IMR-90 (cell line): ENCODE results near the gene TENM4.

ENCODE experiments used
- BHLHE40 ChIP-seq: fragments of 150-350 bp; IDR thresholded peaks from 2 replicates; pipeline ENCODE4 v1.6.1; 2016; ENCODE audit warnings: mild to moderate bottlenecking, low read depth, low read length
- CEBPB ChIP-seq: IDR thresholded peaks from 2 replicates; pipeline ENCODE4 v1.6.1; 2012; ENCODE audit warnings: low read depth, low read length, improper control_type of control experiment
- FOS ChIP-seq: fragments of 150-350 bp; IDR thresholded peaks from 2 replicates; pipeline ENCODE4 v1.6.1; 2016; ENCODE audit warnings: low read depth, low read length
- MAFK ChIP-seq: IDR thresholded peaks from 2 replicates; pipeline ENCODE4 v1.6.1; 2012; ENCODE audit warnings: low read depth, low read length, improper control_type of control experiment
- MAZ ChIP-seq: IDR thresholded peaks from 2 replicates; pipeline ENCODE4 v1.6.1; 2012; ENCODE audit warnings: low read depth, mild to moderate bottlenecking, low read length, improper control_type of control experiment, moderate library complexity, borderline replicate concordance
- MXI1 ChIP-seq: IDR thresholded peaks from 2 replicates; pipeline ENCODE4 v1.6.1; 2012; ENCODE audit warnings: low read depth, mild to moderate bottlenecking, low read length, moderate library complexity, borderline replicate concordance
- POLR2A ChIP-seq: IDR thresholded peaks from 2 replicates; pipeline ENCODE4 v1.6.1; 2012; ENCODE audit warnings: mild to moderate bottlenecking, low read depth, low read length
- RAD21 ChIP-seq: IDR thresholded peaks from 2 replicates; pipeline ENCODE4 v1.6.1; 2012; ENCODE audit warnings: low read length, improper control_type of control experiment
- RCOR1 ChIP-seq: IDR thresholded peaks from 2 replicates; pipeline ENCODE4 v1.6.1; 2012; ENCODE audit warnings: mild to moderate bottlenecking, low read length, improper control_type of control experiment; ENCODE audit not compliant: insufficient replicate concordance
- RFX5 ChIP-seq: IDR thresholded peaks from 2 replicates; pipeline ENCODE4 v1.8.0; 2012; ENCODE audit warnings: low read depth, mild to moderate bottlenecking, low read length, moderate library complexity
- SMC3 ChIP-seq: fragments of 150-350 bp; IDR thresholded peaks from 2 replicates; pipeline ENCODE4 v1.6.1; 2016; ENCODE audit warnings: low read depth, mild to moderate bottlenecking, antibody characterized with exemption, low read length, moderate library complexity
- TF ChIP-seq, protein P1 (sequence below): conservative IDR thresholded peaks from 2 replicates; pipeline ENCODE4 v1.5.1; 2012; ENCODE audit warnings: mild to moderate bottlenecking, low read depth, low read length, improper control_type of control experiment
- TF ChIP-seq, protein P2 (sequence below): fragments of 150-350 bp; IDR thresholded peaks from 2 replicates; pipeline ENCODE4 v1.6.1; 2017; ENCODE audit warnings: mild to moderate bottlenecking, antibody characterized with exemption, low read length, low read depth

DNA sequence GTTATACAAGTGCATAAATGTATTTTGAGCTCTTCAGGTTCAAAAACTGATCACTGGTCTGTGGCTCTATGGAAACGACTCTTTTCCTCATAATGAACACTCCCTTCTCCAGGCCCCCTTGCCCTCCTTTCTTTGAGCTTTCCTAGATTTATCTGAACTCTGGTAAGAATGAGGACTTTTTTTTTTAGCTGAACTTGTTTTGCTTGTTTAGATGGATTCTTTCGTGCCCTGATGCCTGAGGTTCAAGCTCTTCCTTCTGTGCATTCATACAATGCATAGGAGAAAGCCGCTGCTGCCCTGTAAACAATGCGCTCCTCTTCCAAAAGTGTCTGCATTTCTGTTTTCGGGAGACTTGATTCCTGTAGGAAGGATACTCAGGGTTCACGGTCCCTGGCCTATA, 205.1 kb downstream of the TENM4 start:
- TF ChIP-seq, protein P1, sequence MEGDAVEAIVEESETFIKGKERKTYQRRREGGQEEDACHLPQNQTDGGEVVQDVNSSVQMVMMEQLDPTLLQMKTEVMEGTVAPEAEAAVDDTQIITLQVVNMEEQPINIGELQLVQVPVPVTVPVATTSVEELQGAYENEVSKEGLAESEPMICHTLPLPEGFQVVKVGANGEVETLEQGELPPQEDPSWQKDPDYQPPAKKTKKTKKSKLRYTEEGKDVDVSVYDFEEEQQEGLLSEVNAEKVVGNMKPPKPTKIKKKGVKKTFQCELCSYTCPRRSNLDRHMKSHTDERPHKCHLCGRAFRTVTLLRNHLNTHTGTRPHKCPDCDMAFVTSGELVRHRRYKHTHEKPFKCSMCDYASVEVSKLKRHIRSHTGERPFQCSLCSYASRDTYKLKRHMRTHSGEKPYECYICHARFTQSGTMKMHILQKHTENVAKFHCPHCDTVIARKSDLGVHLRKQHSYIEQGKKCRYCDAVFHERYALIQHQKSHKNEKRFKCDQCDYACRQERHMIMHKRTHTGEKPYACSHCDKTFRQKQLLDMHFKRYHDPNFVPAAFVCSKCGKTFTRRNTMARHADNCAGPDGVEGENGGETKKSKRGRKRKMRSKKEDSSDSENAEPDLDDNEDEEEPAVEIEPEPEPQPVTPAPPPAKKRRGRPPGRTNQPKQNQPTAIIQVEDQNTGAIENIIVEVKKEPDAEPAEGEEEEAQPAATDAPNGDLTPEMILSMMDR = no peak
- no peak for TF ChIP-seq RFX5
- no peak for TF ChIP-seq BHLHE40
- TF ChIP-seq RAD21 = no peak
- no peak for TF ChIP-seq FOS
- no peak for TF ChIP-seq SMC3
- TF ChIP-seq MXI1 = no peak
- TF ChIP-seq MAZ = no peak
- no peak for TF ChIP-seq POLR2A
- TF ChIP-seq CEBPB = no peak
- TF ChIP-seq MAFK = no peak
- TF ChIP-seq RCOR1 = no peak
- TF ChIP-seq, protein P2, sequence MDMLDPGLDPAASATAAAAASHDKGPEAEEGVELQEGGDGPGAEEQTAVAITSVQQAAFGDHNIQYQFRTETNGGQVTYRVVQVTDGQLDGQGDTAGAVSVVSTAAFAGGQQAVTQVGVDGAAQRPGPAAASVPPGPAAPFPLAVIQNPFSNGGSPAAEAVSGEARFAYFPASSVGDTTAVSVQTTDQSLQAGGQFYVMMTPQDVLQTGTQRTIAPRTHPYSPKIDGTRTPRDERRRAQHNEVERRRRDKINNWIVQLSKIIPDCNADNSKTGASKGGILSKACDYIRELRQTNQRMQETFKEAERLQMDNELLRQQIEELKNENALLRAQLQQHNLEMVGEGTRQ = no peak
